Measurements from ENCODE around the gene THEMIS2. TPM values are rescaled to one million over a fixed set of nuclear protein-coding genes. Genes with fewer than 3 reads are reported as not detected.

Gene THEMIS2
- total and polyA plus RNA-seq, 2 of the 13 experiments (the other 11 are each of a cell fraction or from before 2014, with no cell fraction given): 0.38 to 1.5 TPM

DNA sequence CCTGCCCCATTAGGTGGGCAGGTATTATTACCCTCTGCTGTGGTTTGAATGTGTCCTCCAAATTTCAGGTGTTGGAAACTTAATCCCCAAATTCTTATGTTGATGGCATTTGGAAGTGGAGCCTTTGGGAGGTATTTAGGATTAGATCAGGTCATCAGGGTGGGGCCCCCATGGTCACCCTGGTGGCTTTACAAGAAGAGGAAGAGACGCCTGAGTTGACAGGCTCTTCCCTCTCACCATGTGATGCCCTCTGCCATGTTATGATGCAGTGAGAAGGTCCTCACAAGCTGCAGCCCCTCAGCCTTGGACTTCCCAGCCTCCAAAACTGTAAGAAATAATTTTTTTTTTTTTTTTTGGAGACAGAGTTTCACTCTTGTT, 8.8 kb upstream of the THEMIS2 start (continued):
- TF ChIP-seq, protein P1, sequence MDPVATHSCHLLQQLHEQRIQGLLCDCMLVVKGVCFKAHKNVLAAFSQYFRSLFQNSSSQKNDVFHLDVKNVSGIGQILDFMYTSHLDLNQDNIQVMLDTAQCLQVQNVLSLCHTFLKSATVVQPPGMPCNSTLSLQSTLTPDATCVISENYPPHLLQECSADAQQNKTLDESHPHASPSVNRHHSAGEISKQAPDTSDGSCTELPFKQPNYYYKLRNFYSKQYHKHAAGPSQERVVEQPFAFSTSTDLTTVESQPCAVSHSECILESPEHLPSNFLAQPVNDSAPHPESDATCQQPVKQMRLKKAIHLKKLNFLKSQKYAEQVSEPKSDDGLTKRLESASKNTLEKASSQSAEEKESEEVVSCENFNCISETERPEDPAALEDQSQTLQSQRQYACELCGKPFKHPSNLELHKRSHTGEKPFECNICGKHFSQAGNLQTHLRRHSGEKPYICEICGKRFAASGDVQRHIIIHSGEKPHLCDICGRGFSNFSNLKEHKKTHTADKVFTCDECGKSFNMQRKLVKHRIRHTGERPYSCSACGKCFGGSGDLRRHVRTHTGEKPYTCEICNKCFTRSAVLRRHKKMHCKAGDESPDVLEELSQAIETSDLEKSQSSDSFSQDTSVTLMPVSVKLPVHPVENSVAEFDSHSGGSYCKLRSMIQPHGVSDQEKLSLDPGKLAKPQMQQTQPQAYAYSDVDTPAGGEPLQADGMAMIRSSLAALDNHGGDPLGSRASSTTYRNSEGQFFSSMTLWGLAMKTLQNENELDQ (CRISPR knock-in tag; IDR thresholded peaks at IDR 0.05; ENCODE audit: borderline replicate concordance): no peak
- TF ChIP-seq PHF8 (CRISPR knock-in tag; IDR thresholded peaks at IDR 0.05) (no peak), RBFOX2 (IDR thresholded peaks at IDR 0.05; ENCODE audit: low read depth, low read length) (no peak), ZFAT (CRISPR knock-in tag; conservative IDR thresholded peaks at IDR 0.05) (no peak), NAIF1 (CRISPR knock-in tag; IDR thresholded peaks at IDR 0.05; ENCODE audit: borderline replicate concordance) (no peak), SSRP1 (CRISPR knock-in tag; IDR thresholded peaks at IDR 0.05) (no peak), MTA1 (CRISPR knock-in tag; IDR thresholded peaks at IDR 0.05; ENCODE audit: borderline replicate concordance) (no peak), KDM5A (IDR thresholded peaks at IDR 0.05; ENCODE audit: borderline replicate concordance, low read length) (no peak), TBX2 (CRISPR knock-in tag; IDR thresholded peaks at IDR 0.05; ENCODE audit: borderline replicate concordance) (no peak)
- TF ChIP-seq, protein P2, sequence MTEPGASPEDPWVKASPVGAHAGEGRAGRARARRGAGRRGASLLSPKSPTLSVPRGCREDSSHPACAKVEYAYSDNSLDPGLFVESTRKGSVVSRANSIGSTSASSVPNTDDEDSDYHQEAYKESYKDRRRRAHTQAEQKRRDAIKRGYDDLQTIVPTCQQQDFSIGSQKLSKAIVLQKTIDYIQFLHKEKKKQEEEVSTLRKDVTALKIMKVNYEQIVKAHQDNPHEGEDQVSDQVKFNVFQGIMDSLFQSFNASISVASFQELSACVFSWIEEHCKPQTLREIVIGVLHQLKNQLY (CRISPR knock-in tag; IDR thresholded peaks at IDR 0.05): no peak

GRCh38 chr1:27864264-27864895, 8.0 kb upstream of the THEMIS2 start:
- intact Hi-C loops (cut with micrococcal nuclease; ENCODE audit: unreplicated experiment): loop anchor here (10.0 kb wide), 1 partner anchor 60 kb away; no protein-coding TSS in a partner anchor
- Histone ChIP-seq H4K20me1 (ENCODE audit: insufficient read depth, low read length) (no peaks in the 10 kb centered on the region), H3K9ac (ENCODE audit: insufficient read depth, low read depth, low read length) (no peak overlapping the region), H3K9me3 (ENCODE audit: low read length) (no peaks in the 10 kb centered on the region), H2AFZ (ENCODE audit: low read length) (no peak overlapping the region), H3K27ac (ENCODE audit: extremely low read length, insufficient read depth, low read length) (no peak overlapping the region), H3K4me2 (ENCODE audit: low read depth, low read length) (no peak overlapping the region), H3K27me3 (ENCODE audit: control insufficient read depth in 1 of 2, insufficient read depth in 2 of 2, low read length in 2 of 2) (peaks cover 0 to 3% of the 10 kb centered on the region in 2 experiments; a peak in 1 of 5 replicates), H3K79me2 (ENCODE audit: insufficient read depth, low read length) (no peaks in the 10 kb centered on the region), H3K4me1 (ENCODE audit: insufficient read depth, low read length) (peaks cover 36% of the 10 kb centered on the region), H3K36me3 (replicated peaks in 1 of 2; ENCODE audit: control insufficient read depth in 1 of 2, insufficient read depth in 2 of 2, low read length in 2 of 2) (no peaks in the 10 kb centered on the region), H3K4me3 (replicated peaks in 1 of 3; ENCODE audit: insufficient read depth in 1 of 3, low read depth in 2 of 3, low read length in 3 of 3) (no peak overlapping the region)
- no TSS peak for BruUV-seq (replicated peaks)
- no peak for DNase-seq (ENCODE audit: low spot score)
- 63% methylated on average over 8 of the region's 8 CpGs for WGBS (ENCODE audit: low lambda C conversion rate)
- CTCF ChIA-PET (ENCODE audit: low intra/inter-chr PET ratio, low total read pairs): no interaction called here
- no peak for ATAC-seq
- in situ Hi-C loops (cut with HindIII; ENCODE audit: extremely low pct_ligation_motif_present, low pct_unique_long_range_greater_than_20kb): loop anchor here (10.0 kb wide), 1 partner anchor 340 kb away; no protein-coding TSS in a partner anchor
- POLR2A ChIA-PET: no interaction called here
- FAIRE-seq: no peak
- TF ChIP-seq HIC2 (CRISPR knock-in tag; IDR thresholded peaks at IDR 0.05; ENCODE audit: low read depth) (no peak), ZNF704 (CRISPR knock-in tag; IDR thresholded peaks at IDR 0.05; ENCODE audit: borderline replicate concordance) (no peak), ZNF337 (CRISPR knock-in tag; IDR thresholded peaks at IDR 0.05; ENCODE audit: borderline replicate concordance, low read depth) (no peak), GATAD1 (CRISPR knock-in tag; IDR thresholded peaks at IDR 0.05) (no peak), MED8 (CRISPR knock-in tag; IDR thresholded peaks at IDR 0.05; ENCODE audit: insufficient replicate concordance) (no peak), PHF8 (CRISPR knock-in tag; IDR thresholded peaks at IDR 0.05) (no peak)
- TF ChIP-seq, protein P3, sequence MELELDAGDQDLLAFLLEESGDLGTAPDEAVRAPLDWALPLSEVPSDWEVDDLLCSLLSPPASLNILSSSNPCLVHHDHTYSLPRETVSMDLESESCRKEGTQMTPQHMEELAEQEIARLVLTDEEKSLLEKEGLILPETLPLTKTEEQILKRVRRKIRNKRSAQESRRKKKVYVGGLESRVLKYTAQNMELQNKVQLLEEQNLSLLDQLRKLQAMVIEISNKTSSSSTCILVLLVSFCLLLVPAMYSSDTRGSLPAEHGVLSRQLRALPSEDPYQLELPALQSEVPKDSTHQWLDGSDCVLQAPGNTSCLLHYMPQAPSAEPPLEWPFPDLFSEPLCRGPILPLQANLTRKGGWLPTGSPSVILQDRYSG (CRISPR knock-in tag; IDR thresholded peaks at IDR 0.05): no peak

Data from HepG2 (cell line).